ENCODE data around the gene SLC26A1. TPM values are rescaled to one million over a fixed set of nuclear protein-coding genes. Genes with fewer than 3 reads are reported as not detected.
"Not testable (repeated sequence)": the region's sequence is repeated elsewhere in the genome, so short reads cannot be mapped to it uniquely, and the experiment has no call there.

The SLC26A1 gene
- total RNA-seq, 1 experiment from 2014 or later, result 0.68 TPM

GRCh38 chr4:947491-947971, 45.7 kb downstream of the SLC26A1 start:
- Mint-ChIP-seq H3K27me3 (ENCODE audit: unreplicated experiment) (no peaks in the 10 kb centered on the region), H3K4me1 (ENCODE audit: low read depth, unreplicated experiment) (no peaks in the 10 kb centered on the region), H3K9me3 (ENCODE audit: low read depth, unreplicated experiment) (no peaks in the 10 kb centered on the region), H3K4me3 (ENCODE audit: low read depth, unreplicated experiment) (no peak overlapping the region), H3K27ac (ENCODE audit: unreplicated experiment) (no peak overlapping the region), H3K36me3 (ENCODE audit: insufficient read depth, unreplicated experiment) (no peaks in the 10 kb centered on the region)
- CTCF ChIA-PET, result no interaction called here
- no TSS peak for BruUV-seq (replicated peaks)
- intact Hi-C loops (cut with micrococcal nuclease; ENCODE audit: unreplicated experiment), result no loop called here
- TF ChIP-seq, protein P1, sequence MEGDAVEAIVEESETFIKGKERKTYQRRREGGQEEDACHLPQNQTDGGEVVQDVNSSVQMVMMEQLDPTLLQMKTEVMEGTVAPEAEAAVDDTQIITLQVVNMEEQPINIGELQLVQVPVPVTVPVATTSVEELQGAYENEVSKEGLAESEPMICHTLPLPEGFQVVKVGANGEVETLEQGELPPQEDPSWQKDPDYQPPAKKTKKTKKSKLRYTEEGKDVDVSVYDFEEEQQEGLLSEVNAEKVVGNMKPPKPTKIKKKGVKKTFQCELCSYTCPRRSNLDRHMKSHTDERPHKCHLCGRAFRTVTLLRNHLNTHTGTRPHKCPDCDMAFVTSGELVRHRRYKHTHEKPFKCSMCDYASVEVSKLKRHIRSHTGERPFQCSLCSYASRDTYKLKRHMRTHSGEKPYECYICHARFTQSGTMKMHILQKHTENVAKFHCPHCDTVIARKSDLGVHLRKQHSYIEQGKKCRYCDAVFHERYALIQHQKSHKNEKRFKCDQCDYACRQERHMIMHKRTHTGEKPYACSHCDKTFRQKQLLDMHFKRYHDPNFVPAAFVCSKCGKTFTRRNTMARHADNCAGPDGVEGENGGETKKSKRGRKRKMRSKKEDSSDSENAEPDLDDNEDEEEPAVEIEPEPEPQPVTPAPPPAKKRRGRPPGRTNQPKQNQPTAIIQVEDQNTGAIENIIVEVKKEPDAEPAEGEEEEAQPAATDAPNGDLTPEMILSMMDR (IDR thresholded peaks at IDR 0.05; ENCODE audit: unreplicated experiment), result no peak
- DNase-seq, result no peak

DNA sequence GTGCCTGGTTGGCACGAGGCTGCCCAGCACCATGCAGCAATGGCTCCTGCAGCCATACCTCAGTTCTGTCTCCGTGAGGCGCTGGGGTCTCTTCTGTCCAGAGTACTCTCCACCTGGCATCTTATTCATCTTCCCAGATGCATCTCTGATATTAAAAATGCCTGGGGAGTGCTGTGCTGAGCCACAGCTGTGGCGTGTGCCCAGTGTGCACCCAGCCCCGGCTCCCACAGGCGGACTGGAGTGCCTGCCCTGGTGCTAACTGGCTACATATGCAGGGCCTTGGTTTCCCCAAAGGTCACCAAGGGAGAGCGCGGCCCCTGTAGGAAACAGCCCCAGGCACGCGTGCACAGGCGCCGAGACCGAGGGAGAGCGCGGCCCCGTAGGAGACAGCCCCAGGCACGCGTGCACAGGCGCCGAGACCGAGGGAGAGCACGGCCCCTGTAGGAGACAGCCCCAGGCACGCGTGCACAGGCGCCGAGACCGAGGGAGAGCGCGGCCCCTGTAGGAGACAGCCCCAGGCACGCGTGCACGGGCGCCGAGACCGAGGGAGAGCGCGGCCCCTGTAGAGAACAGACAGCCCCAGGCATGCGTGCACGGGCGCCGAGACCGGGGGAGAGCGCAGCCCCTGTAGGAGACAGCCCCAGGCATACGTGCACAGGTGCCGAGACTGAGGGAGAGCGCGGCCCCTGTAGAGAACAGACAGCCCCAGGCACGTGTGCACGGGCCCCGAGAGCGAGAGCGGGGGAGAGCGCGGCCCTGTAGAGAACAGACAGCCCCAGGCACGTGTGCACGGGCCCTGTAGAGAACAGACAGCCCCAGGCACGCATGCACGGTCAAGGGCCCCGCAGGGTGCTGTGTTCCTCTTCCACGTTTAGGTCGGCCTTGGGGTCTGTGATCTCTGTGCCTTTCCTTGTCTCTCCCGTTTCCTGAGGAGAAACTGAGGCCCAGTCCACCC, 46.4 kb downstream of the SLC26A1 start:
- no peak for DNase-seq
- H3K4me3 Mint-ChIP-seq (ENCODE audit: low read depth, unreplicated experiment), result no peak overlapping the region
- H3K27me3 Mint-ChIP-seq (ENCODE audit: unreplicated experiment), result no peaks in the 10 kb centered on the region
- intact Hi-C loops (cut with micrococcal nuclease; ENCODE audit: unreplicated experiment), result no loop called here
- BruUV-seq (replicated peaks), result no TSS peak
- no peaks in the 10 kb centered on the region for H3K4me1 Mint-ChIP-seq (ENCODE audit: low read depth, unreplicated experiment)
- TF ChIP-seq, protein P1 (IDR thresholded peaks at IDR 0.05; ENCODE audit: unreplicated experiment), result no peak
- H3K9me3 Mint-ChIP-seq (ENCODE audit: low read depth, unreplicated experiment), result no peaks in the 10 kb centered on the region
- CTCF ChIA-PET, result no interaction called here
- H3K27ac Mint-ChIP-seq (ENCODE audit: unreplicated experiment), result no peak overlapping the region
- H3K36me3 Mint-ChIP-seq (ENCODE audit: insufficient read depth, unreplicated experiment), result no peaks in the 10 kb centered on the region

- TF ChIP-seq, protein P1 (IDR thresholded peaks at IDR 0.05; ENCODE audit: unreplicated experiment), result no peak
- H3K4me1 Mint-ChIP-seq (ENCODE audit: low read depth, unreplicated experiment), result no peaks in the 10 kb centered on the region
- no peaks in the 10 kb centered on the region for H3K27me3 Mint-ChIP-seq (ENCODE audit: unreplicated experiment)
- BruUV-seq (replicated peaks), result no TSS peak
- no peaks in the 10 kb centered on the region for H3K36me3 Mint-ChIP-seq (ENCODE audit: insufficient read depth, unreplicated experiment)
- DNase-seq, result no peak
- no peak overlapping the region for H3K4me3 Mint-ChIP-seq (ENCODE audit: low read depth, unreplicated experiment)
- H3K27ac Mint-ChIP-seq (ENCODE audit: unreplicated experiment), result no peak overlapping the region
- CTCF ChIA-PET, result no interaction called here
- intact Hi-C loops (cut with micrococcal nuclease; ENCODE audit: unreplicated experiment), result no loop called here
- no peaks in the 10 kb centered on the region for H3K9me3 Mint-ChIP-seq (ENCODE audit: low read depth, unreplicated experiment)
These were observed 47.1 kb downstream of the SLC26A1 start for GRCh38 chr4:946103-946450.

DNA sequence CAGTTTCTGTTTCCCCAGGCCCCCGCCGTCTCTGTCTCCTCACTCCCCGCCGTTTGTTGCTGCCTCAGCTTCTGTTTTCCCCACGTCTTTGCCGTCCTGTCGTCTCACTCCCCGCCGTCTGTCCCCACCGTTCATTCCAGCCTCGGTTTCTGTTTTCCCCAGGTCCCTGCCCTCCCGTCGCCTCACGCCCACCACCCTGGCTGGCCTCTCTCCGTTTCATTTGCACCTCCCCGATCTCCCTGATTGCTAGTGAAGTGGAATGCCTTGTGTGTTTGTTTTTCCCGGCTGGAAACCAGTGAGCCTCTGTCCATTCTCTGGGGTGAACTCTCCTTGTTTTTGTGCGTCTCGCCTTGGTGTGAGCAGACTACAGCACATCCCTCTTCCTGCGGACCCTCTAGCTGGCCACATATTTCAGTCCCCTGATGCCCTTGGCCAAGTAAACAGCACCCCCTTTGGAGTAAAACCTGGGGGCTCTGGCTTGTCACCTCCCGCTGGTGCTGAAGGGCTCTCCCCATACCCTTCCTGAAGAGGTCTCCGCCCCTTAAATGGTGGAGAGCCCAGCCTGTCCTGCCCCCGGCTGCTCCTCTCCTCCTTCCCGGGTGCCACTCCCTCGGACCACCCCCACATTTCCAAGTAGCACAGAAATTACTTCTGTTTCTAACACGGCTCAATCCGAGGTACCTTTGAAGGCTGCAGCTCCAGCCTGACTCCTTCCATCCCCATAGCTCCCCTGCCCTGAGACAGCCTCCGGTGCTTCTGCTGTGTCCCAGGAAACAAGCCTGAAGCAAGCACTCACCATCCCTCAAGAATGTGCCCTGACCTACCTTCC, 47.7 kb downstream of the SLC26A1 start:
- no TSS peak for BruUV-seq (replicated peaks)
- Mint-ChIP-seq H3K27ac (ENCODE audit: unreplicated experiment) (no peak overlapping the region), H3K36me3 (ENCODE audit: insufficient read depth, unreplicated experiment) (no peaks in the 10 kb centered on the region), H3K9me3 (ENCODE audit: low read depth, unreplicated experiment) (no peaks in the 10 kb centered on the region), H3K4me3 (ENCODE audit: low read depth, unreplicated experiment) (no peak overlapping the region), H3K4me1 (ENCODE audit: low read depth, unreplicated experiment) (no peaks in the 10 kb centered on the region), H3K27me3 (ENCODE audit: unreplicated experiment) (no peaks in the 10 kb centered on the region)
- DNase-seq, result no peak
- TF ChIP-seq, protein P1 (IDR thresholded peaks at IDR 0.05; ENCODE audit: unreplicated experiment), result no peak
- intact Hi-C loops (cut with micrococcal nuclease; ENCODE audit: unreplicated experiment), result no loop called here
- CTCF ChIA-PET, result no interaction called here

- H3K36me3 Mint-ChIP-seq (ENCODE audit: insufficient read depth, unreplicated experiment); intact Hi-C loops (cut with micrococcal nuclease; ENCODE audit: unreplicated experiment); H3K9me3 Mint-ChIP-seq (ENCODE audit: low read depth, unreplicated experiment); H3K4me3 Mint-ChIP-seq (ENCODE audit: low read depth, unreplicated experiment); H3K27ac Mint-ChIP-seq (ENCODE audit: unreplicated experiment); H3K27me3 Mint-ChIP-seq (ENCODE audit: unreplicated experiment); DNase-seq; H3K4me1 Mint-ChIP-seq (ENCODE audit: low read depth, unreplicated experiment); CTCF ChIA-PET; BruUV-seq (replicated peaks): not testable (repeated sequence)
These were observed 53.7 kb downstream of the SLC26A1 start for GRCh38 chr4:939508-939907.

Measured in Calu3 (cell line).